HEK293 (cell line): ENCODE data around the gene SMIM26.

Experiments used
- BCL6B ChIP-seq: fragments of 450-650 bp; formaldehyde crosslinking; IDR thresholded peaks from 2 replicates; pipeline ENCODE4 v1.5.1; 2017; ENCODE audit warnings: missing biosample characterization, missing genetic modification characterization
- EGR2 ChIP-seq: fragments of 450-650 bp; formaldehyde crosslinking; IDR thresholded peaks from 2 replicates; pipeline ENCODE4 v1.5.1; 2016; ENCODE audit warnings: low read depth, missing biosample characterization, missing genetic modification characterization
- FEZF1 ChIP-seq: fragments of 450-650 bp; formaldehyde crosslinking; IDR thresholded peaks from 2 replicates; pipeline ENCODE4 v1.5.1; 2016; ENCODE audit warnings: missing biosample characterization, missing genetic modification characterization
- HOXA7 ChIP-seq: sonication (generic); formaldehyde crosslinking; IDR thresholded peaks from 2 replicates; pipeline ENCODE4 v1.8.1; 2022; ENCODE audit warnings: missing genetic modification reagents, borderline replicate concordance
- HOXC10 ChIP-seq: sonication (generic); formaldehyde crosslinking; IDR thresholded peaks from 2 replicates; pipeline ENCODE4 v1.8.1; 2023; ENCODE audit warnings: mild to moderate bottlenecking, missing genetic modification reagents
- SP3 ChIP-seq: fragments of 450-650 bp; formaldehyde crosslinking; IDR thresholded peaks from 2 replicates; pipeline ENCODE4 v1.5.1; 2016; ENCODE audit warnings: missing biosample characterization, missing genetic modification characterization
- TSHZ1 ChIP-seq: fragments of 450-650 bp; formaldehyde crosslinking; IDR thresholded peaks from 2 replicates; pipeline ENCODE4 v1.5.1; 2016; ENCODE audit warnings: missing biosample characterization, missing genetic modification characterization, borderline replicate concordance
- ZBTB17 ChIP-seq: fragments of 450-650 bp; formaldehyde crosslinking; IDR thresholded peaks from 2 replicates; pipeline ENCODE4 v1.5.1; 2016; ENCODE audit warnings: missing biosample characterization, missing genetic modification characterization
- ZBTB20 ChIP-seq: fragments of 450-650 bp; formaldehyde crosslinking; IDR thresholded peaks from 2 replicates; pipeline ENCODE4 v1.5.1; 2016; ENCODE audit warnings: missing biosample characterization, missing genetic modification characterization
- ZBTB7A ChIP-seq: fragments of 450-650 bp; formaldehyde crosslinking; IDR thresholded peaks from 2 replicates; pipeline ENCODE4 v1.5.1; 2016; ENCODE audit warnings: low read depth, missing biosample characterization, missing genetic modification characterization
- ZFP37 ChIP-seq: fragments of 450-650 bp; formaldehyde crosslinking; IDR thresholded peaks from 2 replicates; pipeline ENCODE4 v1.5.1; 2016; ENCODE audit warnings: missing biosample characterization, missing genetic modification characterization
- ZNF10 ChIP-seq: fragments of 450-650 bp; formaldehyde crosslinking; IDR thresholded peaks from 2 replicates; pipeline ENCODE4 v1.5.1; 2017; ENCODE audit warnings: missing biosample characterization, missing genetic modification characterization
- ZNF121 ChIP-seq: fragments of 450-650 bp; formaldehyde crosslinking; IDR thresholded peaks from 2 replicates; pipeline ENCODE4 v1.5.1; 2016; ENCODE audit warnings: missing biosample characterization, missing genetic modification characterization
- ZNF174 ChIP-seq: fragments of 450-650 bp; formaldehyde crosslinking; IDR thresholded peaks from 2 replicates; pipeline ENCODE4 v1.5.0; 2017; ENCODE audit warnings: missing biosample characterization, mild to moderate bottlenecking, missing genetic modification characterization
- ZNF211 ChIP-seq: fragments of 450-650 bp; formaldehyde crosslinking; IDR thresholded peaks from 2 replicates; pipeline ENCODE4 v1.5.1; 2016; ENCODE audit warnings: low read depth, missing biosample characterization, missing genetic modification characterization
- ZNF37A ChIP-seq: fragments of 450-650 bp; IDR thresholded peaks from 2 replicates; pipeline ENCODE4 v1.5.1; 2018; ENCODE audit warnings: missing biosample characterization, missing genetic modification characterization
- ZNF391 ChIP-seq: fragments of 450-650 bp; formaldehyde crosslinking; IDR thresholded peaks from 2 replicates; pipeline ENCODE4 v1.5.1; 2016; ENCODE audit warnings: low read depth, missing biosample characterization, missing genetic modification characterization, borderline replicate concordance
- ZNF433 ChIP-seq: fragments of 450-650 bp; formaldehyde crosslinking; IDR thresholded peaks from 2 replicates; pipeline ENCODE4 v1.5.1; 2016; ENCODE audit warnings: missing biosample characterization, missing genetic modification characterization, low read depth
- ZNF530 ChIP-seq: fragments of 450-650 bp; formaldehyde crosslinking; IDR thresholded peaks from 2 replicates; pipeline ENCODE4 v1.5.1; 2016; ENCODE audit warnings: low read depth, missing biosample characterization, missing genetic modification characterization
- ZNF585B ChIP-seq: fragments of 450-650 bp; formaldehyde crosslinking; IDR thresholded peaks from 2 replicates; pipeline ENCODE4 v1.5.1; 2016; ENCODE audit warnings: missing biosample characterization, missing genetic modification characterization
- ZNF658 ChIP-seq: fragments of 450-650 bp; formaldehyde crosslinking; IDR thresholded peaks from 2 replicates; pipeline ENCODE4; 2016; ENCODE audit warnings: missing biosample characterization, missing genetic modification characterization
- ZNF677 ChIP-seq: fragments of 450-650 bp; IDR thresholded peaks from 2 replicates; pipeline ENCODE4 v1.5.0; 2018; ENCODE audit warnings: missing biosample characterization, mild to moderate bottlenecking, missing genetic modification characterization, moderate library complexity
- ZNF692 ChIP-seq: fragments of 450-650 bp; formaldehyde crosslinking; IDR thresholded peaks from 2 replicates; pipeline ENCODE4 v1.5.1; 2016; ENCODE audit warnings: missing biosample characterization, missing genetic modification characterization
- ZNF747 ChIP-seq: fragments of 450-650 bp; formaldehyde crosslinking; IDR thresholded peaks from 2 replicates; pipeline ENCODE4 v1.5.1; 2016; ENCODE audit warnings: missing biosample characterization, missing genetic modification characterization
- ZNF843 ChIP-seq: fragments of 450-650 bp; formaldehyde crosslinking; IDR thresholded peaks from 2 replicates; pipeline ENCODE4 v1.5.1; 2016; ENCODE audit warnings: missing biosample characterization, missing genetic modification characterization
- ZSCAN4 ChIP-seq: fragments of 450-650 bp; formaldehyde crosslinking; IDR thresholded peaks from 2 replicates; pipeline ENCODE4 v1.5.1; 2017; ENCODE audit warnings: missing biosample characterization, missing genetic modification characterization
- TF ChIP-seq, protein P1 (sequence below): fragments of 450-650 bp; formaldehyde crosslinking; IDR thresholded peaks from 2 replicates; pipeline ENCODE4 v1.5.1; 2016; ENCODE audit warnings: missing biosample characterization, missing genetic modification characterization
- TF ChIP-seq, protein P2 (sequence below): fragments of 450-650 bp; formaldehyde crosslinking; IDR thresholded peaks from 2 replicates; pipeline ENCODE4 v1.5.1; 2016; ENCODE audit warnings: missing biosample characterization, missing genetic modification characterization

SMIM26 gene

GRCh38 chr20:18611492-18611891 lies 44.3 kb downstream of the SMIM26 start (continued):
- TF ChIP-seq TSHZ1 (tag by site-specific recombination) (no peak), FEZF1 (tag by site-specific recombination) (peak; percentile 71), ZNF391 (tag by site-specific recombination) (no peak), ZNF433 (tag by site-specific recombination) (no peak), ZBTB20 (tag by site-specific recombination) (no peak), ZNF677 (tag by site-specific recombination) (no peak), ZSCAN4 (tag by site-specific recombination) (no peak), HOXA7 (CRISPR knock-in tag) (no peak), ZFP37 (tag by site-specific recombination) (no peak), ZNF121 (tag by site-specific recombination) (0 out of 2 replicates have a peak, but pooled peaks have one; percentile 28), ZNF747 (tag by site-specific recombination) (no peak), ZBTB17 (tag by site-specific recombination) (peak; percentile 71), ZNF37A (tag by site-specific recombination) (no peak), ZNF174 (tag by site-specific recombination) (no peak), ZNF585B (tag by site-specific recombination) (no peak), ZNF530 (tag by site-specific recombination) (no peak), ZNF843 (tag by site-specific recombination) (no peak), EGR2 (0 out of 2 replicates have a peak, but pooled peaks have one; percentile 13), ZNF211 (tag by site-specific recombination) (no peak), ZNF10 (tag by site-specific recombination) (no peak), SP3 (no peak), HOXC10 (CRISPR knock-in tag) (no peak), BCL6B (no peak), ZNF658 (no peak), ZNF692 (tag by site-specific recombination) (no peak), ZBTB7A (tag by site-specific recombination) (no peak)
- TF ChIP-seq, protein P1, sequence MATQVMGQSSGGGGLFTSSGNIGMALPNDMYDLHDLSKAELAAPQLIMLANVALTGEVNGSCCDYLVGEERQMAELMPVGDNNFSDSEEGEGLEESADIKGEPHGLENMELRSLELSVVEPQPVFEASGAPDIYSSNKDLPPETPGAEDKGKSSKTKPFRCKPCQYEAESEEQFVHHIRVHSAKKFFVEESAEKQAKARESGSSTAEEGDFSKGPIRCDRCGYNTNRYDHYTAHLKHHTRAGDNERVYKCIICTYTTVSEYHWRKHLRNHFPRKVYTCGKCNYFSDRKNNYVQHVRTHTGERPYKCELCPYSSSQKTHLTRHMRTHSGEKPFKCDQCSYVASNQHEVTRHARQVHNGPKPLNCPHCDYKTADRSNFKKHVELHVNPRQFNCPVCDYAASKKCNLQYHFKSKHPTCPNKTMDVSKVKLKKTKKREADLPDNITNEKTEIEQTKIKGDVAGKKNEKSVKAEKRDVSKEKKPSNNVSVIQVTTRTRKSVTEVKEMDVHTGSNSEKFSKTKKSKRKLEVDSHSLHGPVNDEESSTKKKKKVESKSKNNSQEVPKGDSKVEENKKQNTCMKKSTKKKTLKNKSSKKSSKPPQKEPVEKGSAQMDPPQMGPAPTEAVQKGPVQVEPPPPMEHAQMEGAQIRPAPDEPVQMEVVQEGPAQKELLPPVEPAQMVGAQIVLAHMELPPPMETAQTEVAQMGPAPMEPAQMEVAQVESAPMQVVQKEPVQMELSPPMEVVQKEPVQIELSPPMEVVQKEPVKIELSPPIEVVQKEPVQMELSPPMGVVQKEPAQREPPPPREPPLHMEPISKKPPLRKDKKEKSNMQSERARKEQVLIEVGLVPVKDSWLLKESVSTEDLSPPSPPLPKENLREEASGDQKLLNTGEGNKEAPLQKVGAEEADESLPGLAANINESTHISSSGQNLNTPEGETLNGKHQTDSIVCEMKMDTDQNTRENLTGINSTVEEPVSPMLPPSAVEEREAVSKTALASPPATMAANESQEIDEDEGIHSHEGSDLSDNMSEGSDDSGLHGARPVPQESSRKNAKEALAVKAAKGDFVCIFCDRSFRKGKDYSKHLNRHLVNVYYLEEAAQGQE (tag by site-specific recombination), result no peak
- TF ChIP-seq, protein P2, sequence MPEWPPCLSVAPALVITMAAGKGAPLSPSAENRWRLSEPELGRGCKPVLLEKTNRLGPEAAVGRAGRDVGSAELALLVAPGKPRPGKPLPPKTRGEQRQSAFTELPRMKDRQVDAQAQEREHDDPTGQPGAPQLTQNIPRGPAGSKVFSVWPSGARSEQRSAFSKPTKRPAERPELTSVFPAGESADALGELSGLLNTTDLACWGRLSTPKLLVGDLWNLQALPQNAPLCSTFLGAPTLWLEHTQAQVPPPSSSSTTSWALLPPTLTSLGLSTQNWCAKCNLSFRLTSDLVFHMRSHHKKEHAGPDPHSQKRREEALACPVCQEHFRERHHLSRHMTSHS (tag by site-specific recombination), result no peak
